Fibroblast of lung (primary cell): ENCODE data around the gene OPA3. TPM values are rescaled to one million over a fixed set of nuclear protein-coding genes. Genes with fewer than 3 reads are reported as not detected.

ENCODE experiments used
- DNase-seq, 2 donors: peaks; one replicate each; pipeline versions ENCODE4 v3.0.0 to v3.0.0-alpha.2; 2010; ENCODE audit warnings: low read depth in 2 of 2
- H2AFZ ChIP-seq: 2 replicates; pipeline ENCODE4 v1.5.1; 2012; ENCODE audit warnings: low read length, control low read depth, inconsistent platforms
- H3K27ac ChIP-seq: 2 replicates; pipeline ENCODE4 v1.5.1; 2011; ENCODE audit warnings: low read length, control low read depth; ENCODE audit not compliant: insufficient read depth
- H3K27me3 ChIP-seq: 2 replicates; pipeline ENCODE4 v1.5.1; 2011; ENCODE audit warnings: mild to moderate bottlenecking, low read length; ENCODE audit not compliant: control insufficient read depth, insufficient read depth
- H3K36me3 ChIP-seq: 2 replicates; pipeline ENCODE4 v1.5.1; 2011; ENCODE audit warnings: low read length; ENCODE audit not compliant: control insufficient read depth, insufficient read depth
- H3K4me1 ChIP-seq: 2 replicates; pipeline ENCODE4 v1.5.1; 2011; ENCODE audit warnings: low read length; ENCODE audit not compliant: control insufficient read depth, insufficient read depth; ENCODE audit errors: extremely low read depth
- H3K4me2 ChIP-seq: 2 replicates; pipeline ENCODE4 v1.5.1; 2011; ENCODE audit warnings: low read length, control low read depth; ENCODE audit not compliant: insufficient read depth; ENCODE audit errors: extremely low read depth
- H3K4me3 ChIP-seq, 4 experiments: fragments of 200-600 bp in 1 of 4; sonication (generic) in 1 of 4; replicated peaks in 1 of 4; 2 replicates each; pipeline ENCODE4 v1.5.1; 2011 to 2016; ENCODE audit warnings: low read length in 4 of 4, low read depth in 3 of 4, mild to moderate bottlenecking in 3 of 4, control low read depth in 2 of 4, inconsistent platforms in 1 of 4, mixed read lengths in 1 of 4; ENCODE audit not compliant: insufficient read depth in 1 of 4; ENCODE audit errors: control extremely low read depth in 1 of 4
- H3K79me2 ChIP-seq: 2 replicates; pipeline ENCODE4 v1.5.1; 2012; ENCODE audit warnings: mild to moderate bottlenecking, low read length, inconsistent platforms; ENCODE audit not compliant: control insufficient read depth, insufficient read depth
- H3K9ac ChIP-seq: 2 replicates; pipeline ENCODE4 v1.5.1; 2011; ENCODE audit warnings: mild to moderate bottlenecking, low read length, control low read depth; ENCODE audit not compliant: insufficient read depth
- H3K9me3 ChIP-seq: 2 replicates; pipeline ENCODE4 v1.5.1; 2012; ENCODE audit warnings: low read depth, low read length; ENCODE audit not compliant: control insufficient read depth, insufficient read depth
- H4K20me1 ChIP-seq: 2 replicates; pipeline ENCODE4 v1.5.1; 2011; ENCODE audit warnings: low read length; ENCODE audit not compliant: control insufficient read depth, insufficient read depth; ENCODE audit errors: extremely low read depth
- CTCF ChIP-seq, 2 donors: IDR thresholded peaks in 1 of 2; conservative IDR thresholded peaks in 1 of 2; 1 replicate in 1 of 2; 2 replicates in 1 of 2; pipeline ENCODE4 v1.5.1; 2011 to 2012; ENCODE audit warnings: low read length in 2 of 2, control low read depth in 1 of 2, inconsistent platforms in 1 of 2, low read depth in 1 of 2, mild to moderate bottlenecking in 1 of 2
- EZH2 ChIP-seq: IDR thresholded peaks from 2 replicates; pipeline ENCODE4 v1.5.1; 2012; ENCODE audit warnings: low read length, control low read depth, mild to moderate bottlenecking; ENCODE audit errors: missing control alignments
- polyA plus RNA-seq, 2 donors: library from polyadenylated mRNA; depleted of rRNA in 1 of 2; stranded (reverse) in 1 of 2; unstranded in 1 of 2; fragments of >200 nt; gene quantifications; 2 replicates each; pipeline ENCODE4 v1.2.1, GENCODE V29; 2011 to 2012; ENCODE audit warnings: missing spikeins in 1 of 2
- total RNA-seq: library from RNA; depleted of rRNA; stranded (reverse); fragments of >200 nt; gene quantifications from 2 replicates; pipeline ENCODE4 v1.2.1, GENCODE V29; 2014

OPA3 gene
- total and polyA plus RNA-seq, 2 donors (not counting 1 experiment from before 2014, with no cell fraction given): 3.8 to 8.3 TPM

GRCh38 chr19:45591004-45591637 is 6.5 kb upstream of the OPA3 start:
- no peaks in the 10 kb centered on the region for H3K79me2 ChIP-seq

GRCh38 chr19:45590300-45591003 is 5.8 kb upstream of the OPA3 start:
- H3K4me2 ChIP-seq: no peak overlapping the region
- no peak overlapping the region for H3K9ac ChIP-seq
- no peak overlapping the region for H2AFZ ChIP-seq
- no peaks in the 10 kb centered on the region for H3K79me2 ChIP-seq
- H3K4me1 ChIP-seq: no peaks in the 10 kb centered on the region
- H3K27me3 ChIP-seq: no peaks in the 10 kb centered on the region
- H3K36me3 ChIP-seq: no peaks in the 10 kb centered on the region
- no peak overlapping the region for H3K4me3 ChIP-seq
- no peaks in the 10 kb centered on the region for H3K9me3 ChIP-seq
- H3K27ac ChIP-seq: no peak overlapping the region
- no peak for TF ChIP-seq EZH2
- no peak for TF ChIP-seq CTCF (conservative IDR thresholded peaks at IDR 0.05 in 1 of 2, IDR thresholded peaks at IDR 0.05 in 1 of 2; ENCODE audit: low read depth in 1 of 2, low read length in 2 of 2)
- DNase-seq: no peak
- H4K20me1 ChIP-seq: no peaks in the 10 kb centered on the region

More at GRCh38 chr19:45591004-45591637, 6.5 kb upstream of the OPA3 start:
- TF ChIP-seq CTCF (conservative IDR thresholded peaks at IDR 0.05 in 1 of 2, IDR thresholded peaks at IDR 0.05 in 1 of 2; ENCODE audit: low read depth in 1 of 2, low read length in 2 of 2): peak; percentile 11 to 46
- no peak for TF ChIP-seq EZH2
- Histone ChIP-seq H3K4me1 (no peaks in the 10 kb centered on the region), H3K27me3 (no peaks in the 10 kb centered on the region), H3K9ac (no peak overlapping the region), H4K20me1 (no peaks in the 10 kb centered on the region), H3K36me3 (no peaks in the 10 kb centered on the region), H3K4me3 (no peak overlapping the region), H3K4me2 (no peak overlapping the region), H3K27ac (no peak overlapping the region), H2AFZ (no peak overlapping the region), H3K9me3 (no peaks in the 10 kb centered on the region)
- DNase-seq: peak; percentile 34 to 45

- TF ChIP-seq CTCF (conservative IDR thresholded peaks at IDR 0.05 in 1 of 2, IDR thresholded peaks at IDR 0.05 in 1 of 2; ENCODE audit: low read depth in 1 of 2, low read length in 2 of 2) (no peak), EZH2 (no peak)
- Histone ChIP-seq H4K20me1 (no peaks in the 10 kb centered on the region), H3K79me2 (no peaks in the 10 kb centered on the region), H2AFZ (no peak overlapping the region), H3K9ac (no peak overlapping the region), H3K4me1 (no peaks in the 10 kb centered on the region), H3K27me3 (no peaks in the 10 kb centered on the region), H3K27ac (no peak overlapping the region), H3K4me2 (no peak overlapping the region), H3K9me3 (no peaks in the 10 kb centered on the region), H3K4me3 (no peak overlapping the region), H3K36me3 (no peaks in the 10 kb centered on the region)
- DNase-seq: no peak
Observed at GRCh38 chr19:45589768-45590167, 5.2 kb upstream of the OPA3 start.
